RWPE1 (cell line): ENCODE measurements around the gene RBM20.
"Not testable (repeated sequence)": the region's sequence is repeated elsewhere in the genome, so short reads cannot be mapped to it uniquely, and the experiment has no call there.

Experiments used
- CTCF ChIA-PET: fragments of 350-600 bp; sonication (Branson Sonifier 250); formaldehyde crosslinking; extraction: SDS; loops from one replicate; lab custom pipeline; 2021; lab: Yijun Ruan, JAX
- POLR2A ChIA-PET: fragments of 400-600 bp; formaldehyde crosslinking; extraction: SDS; loops from one replicate; lab custom pipeline; 2020; ENCODE audit warnings: antibody characterized with exemption; ENCODE audit not compliant: low non-redundant PET; lab: Yijun Ruan, JAX
- DNase-seq: peaks from one replicate; pipeline ENCODE4 v3.0.0; 2012; ENCODE audit warnings: low spot score
- H3K27ac ChIP-seq: fragments of 450-650 bp; 2 replicates; pipeline ENCODE4 v1.5.1; 2017
- TF ChIP-seq, protein P1 (sequence below): fragments of 450-650 bp; conservative IDR thresholded peaks from 2 replicates; pipeline ENCODE4 v1.5.1; 2017; ENCODE audit warnings: low read depth, mild to moderate bottlenecking

The RBM20 gene

GRCh38 chr10:110638319-110638718 is 5.8 kb upstream of the RBM20 start:
- DNase-seq = no peak
- TF ChIP-seq, protein P1, sequence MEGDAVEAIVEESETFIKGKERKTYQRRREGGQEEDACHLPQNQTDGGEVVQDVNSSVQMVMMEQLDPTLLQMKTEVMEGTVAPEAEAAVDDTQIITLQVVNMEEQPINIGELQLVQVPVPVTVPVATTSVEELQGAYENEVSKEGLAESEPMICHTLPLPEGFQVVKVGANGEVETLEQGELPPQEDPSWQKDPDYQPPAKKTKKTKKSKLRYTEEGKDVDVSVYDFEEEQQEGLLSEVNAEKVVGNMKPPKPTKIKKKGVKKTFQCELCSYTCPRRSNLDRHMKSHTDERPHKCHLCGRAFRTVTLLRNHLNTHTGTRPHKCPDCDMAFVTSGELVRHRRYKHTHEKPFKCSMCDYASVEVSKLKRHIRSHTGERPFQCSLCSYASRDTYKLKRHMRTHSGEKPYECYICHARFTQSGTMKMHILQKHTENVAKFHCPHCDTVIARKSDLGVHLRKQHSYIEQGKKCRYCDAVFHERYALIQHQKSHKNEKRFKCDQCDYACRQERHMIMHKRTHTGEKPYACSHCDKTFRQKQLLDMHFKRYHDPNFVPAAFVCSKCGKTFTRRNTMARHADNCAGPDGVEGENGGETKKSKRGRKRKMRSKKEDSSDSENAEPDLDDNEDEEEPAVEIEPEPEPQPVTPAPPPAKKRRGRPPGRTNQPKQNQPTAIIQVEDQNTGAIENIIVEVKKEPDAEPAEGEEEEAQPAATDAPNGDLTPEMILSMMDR = no peak
- H3K27ac ChIP-seq = no peak overlapping the region
- ChIA-PET POLR2A (no interaction called here), CTCF (interaction anchor here (0.7 kb wide), 1 partner anchor 13 kb away, joined by 3 read pairs; no protein-coding TSS in a partner anchor)

DNA sequence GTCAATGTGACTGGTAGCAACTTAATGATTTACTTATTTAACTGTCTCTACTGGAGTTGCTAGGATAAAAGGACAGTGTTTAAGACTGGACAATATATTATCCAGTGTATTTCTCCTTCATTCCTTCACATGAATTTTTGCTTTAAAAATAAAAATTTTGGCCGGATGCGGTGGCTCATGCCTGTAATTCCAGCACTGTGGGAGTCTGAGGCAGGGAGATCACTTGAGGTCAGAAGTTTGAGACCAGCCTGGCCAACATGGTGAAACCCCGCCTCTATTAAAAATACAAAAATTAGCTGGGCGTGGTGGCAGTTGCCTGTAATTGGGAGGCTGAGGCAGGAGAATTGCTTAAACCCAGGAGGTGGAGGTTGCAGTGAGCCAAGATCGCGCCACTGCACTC is 5.1 kb upstream of the RBM20 start:
- H3K27ac ChIP-seq, DNase-seq, POLR2A ChIA-PET, CTCF ChIA-PET: not testable (repeated sequence)

- CTCF ChIA-PET = interaction anchor here (1.7 kb wide), 1 partner anchor 29 kb away, joined by 4 read pairs; no protein-coding TSS in a partner anchor
- H3K27ac ChIP-seq, POLR2A ChIA-PET, DNase-seq: not testable (repeated sequence)
Measured at GRCh38 chr10:110639858-110640257, 4.3 kb upstream of the RBM20 start.

DNA sequence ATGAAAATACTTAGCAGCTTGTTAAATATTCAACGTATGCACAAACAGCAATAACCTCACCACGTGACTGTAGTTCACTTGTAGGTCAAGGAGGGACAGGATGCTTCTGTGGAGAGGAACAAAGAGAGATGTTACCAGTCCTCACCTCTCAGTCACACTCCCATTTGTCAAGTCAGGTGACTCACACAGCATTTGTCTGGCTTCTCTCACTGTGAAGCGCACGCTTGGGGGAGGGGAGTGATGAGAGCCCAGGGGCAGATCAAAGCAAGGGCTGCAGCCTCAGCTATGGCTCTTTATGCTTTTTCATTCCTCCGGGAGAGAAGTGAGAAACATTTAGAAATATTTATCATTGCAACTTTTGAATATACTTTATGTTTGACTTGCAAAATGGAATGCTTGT is 2.9 kb upstream of the RBM20 start:
- ChIA-PET CTCF (interaction anchor here (0.6 to 1.7 kb wide), 3 partner anchors 30 to 1716 kb away, joined by 3 to 4 read pairs (median 3); no protein-coding TSS in a partner anchor), POLR2A (no interaction called here)
- DNase-seq = peak; percentile 59
- H3K27ac ChIP-seq = no peak overlapping the region
- TF ChIP-seq, protein P1 = no peak

- H3K27ac ChIP-seq = no peak overlapping the region
- CTCF ChIA-PET = no interaction called here
Measured at GRCh38 chr10:110642204-110643034, 1.7 kb upstream of the RBM20 start.

DNA sequence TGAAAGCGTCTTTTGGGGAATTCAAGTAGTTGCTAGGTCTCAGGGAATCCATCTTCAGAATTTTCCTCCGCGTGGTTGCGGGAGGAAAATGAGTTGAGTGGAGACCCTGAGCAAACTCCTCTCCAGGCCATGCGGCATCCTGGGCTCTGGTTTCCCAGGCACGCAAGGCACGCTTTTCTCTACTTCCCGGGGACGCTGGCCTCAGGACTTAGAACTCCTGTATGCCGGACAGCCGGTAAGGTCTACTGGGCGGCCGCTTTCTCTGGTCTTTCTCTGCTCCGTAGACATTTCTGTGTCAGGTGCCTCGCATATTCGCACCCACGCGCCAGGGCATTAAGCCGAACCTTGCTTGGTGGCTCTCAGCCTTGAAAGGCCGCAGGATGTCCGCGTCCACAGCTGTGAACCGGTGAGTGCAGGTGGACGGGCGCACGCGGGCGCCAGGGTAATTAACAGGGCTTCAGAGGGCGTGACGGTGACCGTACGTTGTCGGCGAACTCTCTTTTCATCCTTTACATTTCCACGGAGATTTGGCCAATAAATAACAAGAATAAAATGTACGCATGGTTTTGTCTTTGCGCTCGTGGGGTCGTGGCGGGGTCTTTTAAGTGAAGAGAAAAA is 992 bp upstream of the RBM20 start:
- CTCF ChIA-PET = interaction anchor here (0.5 to 2.1 kb wide), 2 partner anchors 33 to 155 kb away, joined by 3 to 6 read pairs; no protein-coding TSS in a partner anchor
- H3K27ac ChIP-seq = no peak overlapping the region
- POLR2A ChIA-PET = no interaction called here
- DNase-seq = no peak
- TF ChIP-seq, protein P1 = no peak

More at GRCh38 chr10:110642204-110643034, 1.7 kb upstream of the RBM20 start:
- no peak for DNase-seq
- POLR2A ChIA-PET = no interaction called here
- TF ChIP-seq, protein P1 = no peak

GRCh38 chr10:110644598-110645462 is 694 bp downstream of the RBM20 start:
- TF ChIP-seq, protein P1 = no peak
- CTCF ChIA-PET = interaction anchor here (0.8 to 2.1 kb wide), 2 partner anchors 28 to 34 kb away, joined by 3 to 6 read pairs; no protein-coding TSS in a partner anchor
- no peak overlapping the region for H3K27ac ChIP-seq
- POLR2A ChIA-PET = no interaction called here
- DNase-seq = no peak
